ENCODE data around the gene DIRAS1.

DIRAS1 gene, protein sequence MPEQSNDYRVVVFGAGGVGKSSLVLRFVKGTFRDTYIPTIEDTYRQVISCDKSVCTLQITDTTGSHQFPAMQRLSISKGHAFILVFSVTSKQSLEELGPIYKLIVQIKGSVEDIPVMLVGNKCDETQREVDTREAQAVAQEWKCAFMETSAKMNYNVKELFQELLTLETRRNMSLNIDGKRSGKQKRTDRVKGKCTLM

DNA sequence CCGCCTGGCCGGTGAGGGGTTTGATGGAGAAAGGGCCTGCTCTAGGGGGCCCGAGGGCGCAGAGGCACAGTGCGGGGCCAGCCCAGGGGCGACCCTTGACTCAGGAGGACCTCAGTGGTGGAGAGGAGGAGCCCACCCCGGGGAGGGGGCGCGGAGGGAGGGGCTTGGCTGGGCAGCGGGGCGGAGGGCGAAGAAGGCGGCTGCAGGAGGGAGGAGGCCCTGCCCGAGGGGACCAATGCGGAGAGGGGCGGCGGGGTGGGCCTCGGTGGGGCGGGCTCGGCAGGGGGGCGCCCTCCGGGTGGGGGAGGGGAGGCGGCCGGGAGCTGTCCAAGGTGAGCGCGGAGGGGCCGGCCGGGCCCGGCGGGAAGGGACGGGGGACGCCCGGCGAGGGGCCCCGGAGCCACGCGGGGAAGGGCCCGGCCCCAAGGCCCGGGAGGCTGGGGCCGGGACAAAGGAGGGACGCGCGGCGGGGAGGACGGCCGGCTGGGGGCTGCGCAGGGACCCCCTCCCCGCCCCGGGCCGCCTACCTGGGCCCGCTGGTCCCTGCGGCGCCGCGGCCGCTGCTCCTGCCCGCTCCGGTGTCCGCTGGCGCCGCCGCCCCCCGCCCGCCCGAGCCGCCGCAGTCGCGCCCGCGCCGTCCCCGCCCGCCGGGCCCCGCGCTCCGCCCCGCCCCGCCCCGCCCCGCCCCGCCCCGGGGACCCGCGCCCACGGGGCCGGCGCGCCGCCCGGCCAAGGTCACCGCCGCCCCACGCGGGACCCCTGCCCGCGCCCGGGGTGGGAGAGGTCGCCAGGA, at the start of gene DIRAS1:
TSS of gene DIRAS1 (minus strand) at position 596 of the 793 bp plus-strand sequence. CDS start 3,566 bp downstream, outside the sequence.
- FAIRE-seq: no peak

DNA sequence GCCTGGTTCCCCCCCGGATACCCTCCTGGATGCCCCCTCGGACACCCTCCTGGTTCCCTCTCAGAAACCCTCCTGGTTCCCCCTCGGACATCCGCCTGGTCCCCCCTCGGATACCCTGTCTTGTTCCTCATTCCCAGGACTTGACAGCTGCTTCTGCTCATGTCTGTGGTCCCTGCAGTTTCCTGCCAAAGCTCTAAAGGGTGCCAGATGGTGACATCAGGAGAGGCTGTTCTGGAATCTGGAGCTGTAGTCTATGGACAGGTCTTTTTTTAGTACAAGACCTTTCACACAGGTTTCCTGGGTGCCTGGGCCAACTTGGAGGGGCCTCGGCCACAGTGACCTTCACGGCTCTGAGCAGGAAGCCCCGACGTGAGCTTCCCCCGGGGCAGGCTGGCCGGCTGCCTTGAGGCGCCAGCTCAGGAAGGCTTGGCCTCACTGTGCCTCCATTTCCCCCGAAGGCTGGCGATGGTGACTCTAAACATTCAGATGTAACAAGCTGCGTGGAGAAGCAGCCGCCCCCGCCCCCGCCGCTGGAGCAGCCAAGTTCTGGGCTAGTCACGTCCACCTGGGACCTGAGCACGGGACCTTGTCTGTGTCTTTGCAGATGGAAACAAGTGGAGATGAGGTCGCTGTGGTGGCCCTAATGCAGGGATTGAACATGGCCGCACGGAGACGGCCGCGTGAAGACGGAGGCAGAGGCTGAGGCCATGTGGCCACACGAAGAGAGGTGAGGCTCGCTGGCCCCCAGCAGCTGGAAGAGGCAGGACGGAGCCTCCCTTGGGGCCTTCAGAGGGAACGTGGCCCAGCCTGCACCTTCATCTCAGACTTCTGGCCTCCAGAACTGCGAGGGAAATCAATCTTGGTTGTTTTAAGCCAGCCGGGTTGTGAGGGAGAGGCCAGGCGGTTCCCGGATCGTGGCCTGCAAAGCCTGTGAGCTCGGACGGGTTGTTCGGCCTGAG, 49.2 kb upstream of the DIRAS1 start:
- FAIRE-seq: no peak

DNA sequence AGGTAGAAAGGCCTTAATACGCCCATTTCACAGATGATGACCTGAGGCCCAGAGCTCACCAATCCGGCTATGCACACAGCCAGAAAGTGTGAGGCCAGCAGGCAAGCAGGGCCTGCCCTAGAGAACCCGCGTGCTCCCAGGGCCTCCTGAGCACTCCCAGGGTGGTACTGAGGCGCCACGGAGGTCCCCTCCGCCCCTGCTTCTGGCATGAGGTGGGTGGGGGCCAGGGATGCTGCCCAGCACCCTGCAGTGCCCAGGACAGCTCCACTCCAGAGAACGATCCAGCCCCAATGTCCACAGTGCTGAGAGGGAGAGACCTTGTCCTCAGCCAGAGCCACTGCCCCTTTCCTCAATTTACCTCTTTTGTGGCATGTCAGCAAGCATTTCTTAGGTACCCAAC, 48.0 kb upstream of the DIRAS1 start:
- FAIRE-seq: no peak

DNA sequence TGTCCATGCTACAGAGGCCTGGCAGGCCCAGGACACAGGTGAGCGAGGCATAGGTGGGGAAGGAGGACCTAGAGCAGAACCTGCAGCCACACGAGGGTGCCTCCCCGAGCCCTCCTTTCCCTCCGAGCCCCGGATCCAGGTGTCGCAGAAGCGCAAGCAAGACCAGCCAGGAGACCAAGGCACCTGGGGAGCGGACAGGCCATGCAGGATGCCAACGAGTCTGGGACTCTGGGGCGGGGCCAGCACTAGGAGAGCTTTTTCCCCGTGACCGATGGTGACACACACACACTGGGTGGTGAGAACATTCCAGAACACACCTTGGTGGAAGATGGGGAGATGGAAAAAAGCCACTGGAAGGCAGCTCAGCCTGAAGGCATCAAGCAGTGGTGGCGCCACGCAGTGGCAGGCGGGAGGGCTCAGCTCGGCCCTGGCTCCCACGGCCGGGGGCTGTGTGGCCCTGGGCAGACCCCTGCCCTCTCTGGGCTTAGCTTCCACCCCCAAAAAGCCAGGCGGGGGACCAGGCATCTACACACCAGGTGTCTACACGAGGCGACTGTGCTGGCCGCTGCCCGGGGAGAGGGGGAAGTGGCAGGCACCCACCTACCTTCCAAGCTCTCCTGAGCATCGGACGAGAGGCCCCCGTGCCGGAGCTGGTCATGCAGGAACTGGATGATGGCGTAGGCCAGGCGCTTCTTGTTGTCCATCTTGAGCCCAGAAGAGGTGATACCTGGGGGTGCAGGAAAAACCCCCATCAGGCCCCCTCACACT, 47.4 kb upstream of the DIRAS1 start:
- no peak for FAIRE-seq

DNA sequence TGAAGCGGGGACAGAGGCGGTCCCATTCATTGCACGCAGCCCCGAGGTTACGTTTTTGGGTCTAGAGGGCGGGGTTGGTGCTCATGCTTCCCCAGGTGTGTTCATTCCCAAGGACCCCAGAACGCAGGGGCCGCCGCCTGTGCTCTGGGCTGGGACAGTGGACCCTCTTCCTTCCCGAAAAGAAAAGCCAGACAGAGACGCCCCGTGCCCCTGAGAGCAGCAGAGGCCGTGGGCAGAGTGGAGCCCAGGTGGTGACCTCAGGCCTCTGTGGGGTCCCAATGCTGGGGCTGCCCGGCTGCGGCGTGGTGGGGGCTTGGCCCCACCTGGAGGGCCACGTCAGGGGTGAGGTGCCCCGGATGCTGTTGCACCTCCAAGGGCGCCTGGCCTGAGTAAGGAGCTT, 46.5 kb upstream of the DIRAS1 start:
- FAIRE-seq: no peak

DNA sequence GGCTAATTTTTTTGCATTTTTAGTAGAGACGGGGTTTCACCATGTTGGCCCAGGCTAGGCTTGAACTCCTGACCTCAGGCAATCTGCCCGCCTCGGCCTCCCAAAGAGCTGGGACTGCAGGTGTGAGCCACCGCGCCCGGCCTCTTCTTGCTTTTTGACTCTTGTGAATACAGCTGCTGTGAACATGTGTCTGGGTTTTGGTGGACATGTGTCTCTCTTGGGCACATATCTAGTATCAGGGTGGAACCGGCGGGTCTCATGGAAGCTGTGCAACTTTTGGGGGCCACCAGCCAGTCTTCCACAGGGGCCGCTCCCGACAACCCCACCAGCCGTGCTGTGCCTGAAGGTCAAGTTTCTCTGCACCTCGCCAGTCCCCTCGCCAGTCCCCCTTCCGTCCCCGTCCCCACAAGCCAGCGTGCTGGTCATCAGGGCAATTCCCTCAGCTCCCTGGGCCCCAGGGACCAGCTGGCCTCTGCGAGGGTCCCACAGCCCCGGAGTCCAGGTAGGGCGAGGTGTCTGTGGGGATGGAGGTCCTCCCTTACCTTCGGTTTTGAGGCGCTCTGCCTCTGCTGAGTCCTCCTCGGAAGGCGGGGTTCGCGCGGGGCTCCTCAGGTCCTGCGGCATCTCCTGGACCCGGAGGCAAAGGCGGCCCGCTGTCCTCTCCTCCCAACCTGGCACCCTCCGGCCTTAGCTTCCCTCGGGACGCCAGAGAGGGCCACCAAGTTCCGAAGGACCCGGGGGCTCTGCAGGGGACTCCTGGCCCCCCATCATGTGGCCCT, 45.6 kb upstream of the DIRAS1 start:
- no peak for FAIRE-seq

DNA sequence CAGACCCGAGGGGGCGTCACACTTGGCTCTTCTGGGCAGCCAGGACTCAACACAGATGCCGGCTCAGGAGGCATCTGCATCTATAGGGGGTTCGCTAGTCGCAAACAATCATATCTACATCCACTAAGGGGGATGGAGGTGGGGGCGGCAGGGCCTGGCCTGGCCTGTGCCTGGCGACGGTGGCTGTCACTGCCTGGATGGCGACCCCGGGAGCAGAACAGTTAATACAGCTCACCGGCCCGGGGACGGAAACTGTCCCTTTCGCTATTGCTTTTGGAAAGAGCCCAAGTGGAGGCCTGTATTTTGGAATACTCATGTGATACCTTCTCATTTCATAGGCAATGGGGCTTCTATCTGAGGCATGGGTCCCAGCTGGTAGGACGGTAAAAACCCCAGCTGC, 44.2 kb upstream of the DIRAS1 start:
- no peak for FAIRE-seq

DNA sequence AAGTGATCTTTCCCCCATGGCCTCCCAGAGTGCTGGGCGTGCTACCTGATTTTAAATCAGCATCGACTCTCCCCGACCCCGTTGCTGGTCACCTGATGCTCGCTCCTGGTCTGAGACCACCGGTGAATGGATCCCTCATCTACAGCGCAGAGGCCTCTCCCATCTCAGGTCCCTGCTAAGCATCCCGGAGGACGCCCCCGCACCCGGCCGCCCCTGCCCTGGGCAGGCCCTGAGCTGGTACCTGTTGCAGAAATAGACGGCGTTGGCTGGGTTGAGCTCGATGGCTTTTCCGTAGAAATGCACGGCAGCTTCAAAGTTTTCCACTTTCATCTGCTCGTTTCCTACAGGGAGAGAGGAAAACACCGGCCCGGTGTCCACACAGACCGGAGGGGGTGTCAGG, 43.8 kb upstream of the DIRAS1 start:
- FAIRE-seq: no peak

DNA sequence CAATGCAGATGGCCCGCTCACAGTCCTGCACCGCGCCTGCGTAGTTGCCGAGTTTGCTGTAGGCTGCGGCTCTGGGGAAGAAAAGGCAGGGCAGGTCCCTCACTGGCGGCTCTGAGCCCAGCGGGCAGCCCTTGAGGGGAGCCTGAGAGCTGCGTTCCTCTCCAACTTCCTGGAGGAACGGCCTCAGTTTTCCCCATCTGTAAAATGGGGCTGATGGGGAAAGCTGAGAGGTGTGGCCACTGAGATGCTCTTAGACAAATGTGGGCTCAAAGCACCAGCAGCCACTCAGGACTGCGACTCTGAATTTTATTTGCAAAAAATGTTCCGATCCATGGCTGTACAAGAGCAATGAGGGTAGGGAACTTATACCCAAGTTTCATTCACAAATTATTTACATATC, 42.5 kb upstream of the DIRAS1 start:
- no peak for FAIRE-seq

DNA sequence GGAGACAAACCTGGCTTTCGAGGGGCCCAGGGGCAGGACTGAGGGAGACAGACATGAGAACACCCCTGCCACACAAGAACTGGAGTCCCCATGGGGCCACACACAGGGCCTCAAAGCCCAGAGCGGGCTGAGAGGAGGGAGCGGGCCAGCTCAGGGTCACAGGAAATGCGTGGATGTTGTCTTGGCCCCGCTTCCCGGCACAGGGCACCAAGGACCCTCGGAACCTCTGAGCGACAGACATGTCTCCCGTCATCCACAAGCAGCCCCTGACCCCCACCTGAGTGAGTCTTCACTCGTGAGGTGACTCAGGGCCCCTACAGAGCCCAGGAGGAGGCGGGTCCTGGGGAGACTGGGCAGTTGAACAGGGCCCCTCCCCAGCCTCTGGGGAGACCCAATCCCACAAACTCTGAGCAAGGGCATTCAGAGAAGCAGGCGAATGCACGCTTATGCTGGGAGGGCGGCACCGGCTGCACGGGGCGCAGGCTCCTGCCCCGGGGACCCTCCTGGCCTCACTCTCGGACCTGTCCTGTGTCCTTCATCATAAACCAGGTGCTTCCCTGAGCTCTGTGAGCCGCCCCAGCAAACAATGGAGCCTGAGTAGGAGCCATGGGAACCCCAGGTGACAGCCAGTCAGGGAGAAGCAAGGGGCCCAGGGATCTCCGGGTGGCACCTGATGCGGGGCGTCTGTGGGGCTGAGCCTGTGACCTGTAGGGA, 41.8 kb upstream of the DIRAS1 start:
- no peak for FAIRE-seq

DNA sequence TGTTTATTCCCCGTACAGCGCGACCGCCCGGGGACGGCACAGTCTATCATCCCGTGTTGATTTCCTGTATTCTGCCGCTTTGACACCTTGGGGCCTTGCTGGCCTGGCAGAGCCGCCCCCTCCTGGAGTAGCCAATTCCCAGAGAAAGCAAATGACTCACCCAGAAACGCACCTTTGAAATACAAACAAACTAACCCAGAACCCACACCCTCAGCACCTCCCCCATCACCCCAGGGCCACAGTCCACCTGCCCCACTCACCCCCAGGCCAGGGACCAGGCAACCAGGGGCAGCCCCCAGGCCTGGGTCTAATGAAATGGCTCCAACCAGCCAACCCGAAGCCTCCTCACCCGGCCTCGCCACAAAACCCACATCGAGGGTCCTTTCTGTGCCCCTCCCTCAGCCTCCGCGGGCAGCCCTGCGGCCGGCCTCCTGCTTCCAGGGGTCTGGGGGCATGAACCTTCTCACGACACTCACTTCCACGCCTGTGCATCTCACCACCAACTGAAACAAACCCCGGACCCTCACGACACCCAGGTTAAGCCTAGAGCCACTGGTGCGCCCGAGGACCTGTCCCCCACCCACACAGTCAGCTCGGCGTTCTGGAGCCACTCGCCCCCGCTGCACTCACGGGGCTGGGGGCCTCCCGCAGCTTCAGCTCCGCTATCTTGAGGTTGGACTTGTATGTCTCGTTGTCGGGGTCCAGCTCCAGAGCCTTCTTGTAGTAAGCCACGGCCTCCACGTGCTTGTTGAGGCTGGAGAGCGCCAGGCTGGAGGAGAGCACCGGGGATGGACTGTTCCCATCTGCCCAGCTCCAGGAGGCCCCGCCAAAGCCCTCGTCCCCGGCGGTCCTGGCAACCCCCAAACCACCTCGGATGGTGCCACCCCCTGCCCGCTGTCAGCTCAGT, 41.0 kb upstream of the DIRAS1 start:
- no peak for FAIRE-seq

DNA sequence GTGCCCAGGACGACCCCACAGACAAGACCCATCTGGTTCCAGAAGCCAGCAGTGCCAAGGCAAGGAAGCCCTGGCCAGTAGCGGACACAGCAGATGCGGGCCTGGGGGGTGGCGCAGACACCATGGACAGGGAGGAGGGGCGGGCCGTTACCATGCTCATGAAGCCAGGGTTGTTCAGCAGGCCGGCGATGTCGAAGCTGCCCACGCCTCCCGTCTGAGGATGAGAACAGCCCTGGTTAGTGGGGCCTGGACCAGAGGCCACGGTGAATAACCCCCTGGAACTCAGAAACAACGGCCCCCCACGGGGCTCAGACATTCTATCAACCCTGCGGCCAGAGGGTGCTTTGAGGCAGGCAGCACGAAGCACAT, 40.1 kb upstream of the DIRAS1 start:
- no peak for FAIRE-seq

DNA sequence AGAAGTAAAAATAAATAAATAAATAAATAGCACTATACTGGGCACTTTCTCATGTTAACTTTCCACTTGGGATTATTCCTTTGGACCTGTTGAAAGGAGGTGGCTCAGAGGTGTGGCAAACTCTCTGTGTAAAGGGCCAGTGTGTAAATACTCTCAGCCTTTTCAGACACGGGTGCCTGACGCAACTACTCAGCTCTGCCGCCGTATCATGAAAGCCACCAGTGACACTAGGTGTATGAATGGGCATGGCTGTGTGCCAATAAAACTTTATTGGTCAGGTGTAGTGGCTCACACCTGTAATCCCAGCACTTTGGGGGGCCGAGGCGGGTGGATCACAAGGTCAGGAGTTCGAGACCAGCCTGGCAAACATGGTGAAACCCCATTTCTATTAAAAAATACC, 38.8 kb upstream of the DIRAS1 start:
- FAIRE-seq: no peak

DNA sequence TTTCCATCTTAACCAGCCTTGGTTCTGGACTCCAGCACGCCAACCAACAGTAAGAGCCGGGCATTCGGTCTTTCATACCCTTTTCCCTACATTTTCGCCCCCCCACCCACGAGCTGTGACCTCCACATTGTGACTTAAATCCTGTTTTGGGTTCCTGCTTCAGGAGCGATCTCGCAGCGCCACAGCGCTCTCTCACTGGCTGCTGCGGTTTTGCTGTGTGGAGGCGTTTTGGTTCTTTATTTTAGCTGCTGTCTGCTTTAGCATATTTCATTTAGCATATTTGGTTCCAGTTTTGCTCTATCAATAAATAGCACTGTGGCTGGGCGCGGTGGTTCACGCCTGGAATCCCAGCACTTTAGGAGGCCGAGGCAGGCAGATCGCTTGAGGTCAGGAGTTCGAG, 38.2 kb upstream of the DIRAS1 start:
- no peak for FAIRE-seq

DNA sequence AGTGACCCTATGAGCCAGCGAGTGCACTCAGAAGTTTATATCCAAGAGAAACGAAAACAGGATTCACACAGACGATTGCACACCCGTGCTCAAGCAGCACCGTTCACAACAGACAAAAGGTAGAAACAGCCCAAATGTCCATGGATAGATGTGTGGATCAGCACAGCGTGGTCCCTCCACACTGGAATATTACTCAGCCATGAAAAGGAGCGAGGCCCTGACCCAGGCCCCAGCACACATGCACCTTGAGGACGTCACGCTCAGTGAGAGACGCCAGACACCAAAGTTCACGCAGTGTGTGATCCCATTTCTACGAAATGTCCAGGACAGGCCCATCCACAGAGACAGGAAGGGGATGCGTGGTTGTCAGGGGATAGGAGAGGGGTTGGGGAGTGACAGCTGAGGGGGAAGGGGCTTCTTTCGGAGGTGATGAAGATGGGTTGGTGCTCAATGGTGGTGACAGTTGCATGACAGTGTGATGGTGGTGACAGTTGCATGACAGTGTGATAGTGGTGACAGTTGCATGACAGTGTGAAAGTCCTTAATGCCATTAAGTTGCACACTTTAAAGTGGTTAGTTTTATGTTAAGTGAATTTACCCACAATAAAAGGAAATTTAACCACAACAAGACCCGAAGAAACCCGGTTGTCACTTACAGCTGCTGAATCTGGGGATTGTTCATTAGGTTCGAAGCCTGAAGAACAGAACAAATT, 37.6 kb upstream of the DIRAS1 start:
- no peak for FAIRE-seq

DNA sequence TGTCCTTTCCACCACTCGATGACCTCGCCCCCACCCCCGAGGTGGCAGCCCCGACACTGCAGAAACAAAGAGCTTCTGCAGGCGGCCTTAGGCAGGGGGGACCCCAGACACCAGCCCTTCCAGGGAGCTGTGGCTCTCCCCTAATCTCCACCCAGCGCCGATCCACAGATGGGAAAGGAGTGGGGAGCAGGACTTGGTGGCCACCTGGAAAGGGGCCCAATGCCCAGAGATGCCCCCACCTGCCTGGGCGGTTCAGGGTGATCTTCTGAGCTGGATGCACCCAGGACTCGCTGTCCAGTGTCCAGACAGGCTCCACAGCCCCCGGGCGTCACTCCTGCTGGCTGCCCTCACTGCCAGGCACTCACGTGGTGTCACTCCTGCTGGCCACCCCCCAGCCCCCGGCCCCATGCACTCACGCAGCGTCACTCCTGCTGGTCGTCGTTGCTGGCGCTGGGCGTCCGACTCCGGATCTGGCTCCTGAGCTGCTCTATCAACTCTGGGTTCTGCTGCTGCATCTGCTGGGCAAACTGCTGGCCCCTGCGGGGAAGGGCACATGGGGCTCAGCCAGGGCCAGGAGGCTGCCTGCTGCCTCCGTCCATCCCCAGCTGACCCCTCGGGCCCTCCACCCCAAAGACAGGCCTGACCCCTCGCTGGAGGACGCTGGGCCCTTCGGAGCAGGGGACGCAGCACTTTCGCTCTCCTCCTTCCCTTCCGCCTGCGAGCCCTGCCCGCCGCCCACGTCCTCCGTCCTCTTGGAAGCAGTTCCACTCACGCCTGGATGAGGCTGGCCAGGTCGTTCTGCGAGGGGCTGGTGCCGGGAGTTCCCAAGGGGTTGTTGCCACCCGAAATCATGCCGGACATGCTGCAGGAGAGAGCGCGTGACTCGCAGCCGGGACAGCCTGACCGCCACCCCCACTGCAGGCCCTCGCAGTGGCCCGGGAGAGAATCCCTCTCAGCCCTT, 36.0 kb upstream of the DIRAS1 start:
- FAIRE-seq: no peak

DNA sequence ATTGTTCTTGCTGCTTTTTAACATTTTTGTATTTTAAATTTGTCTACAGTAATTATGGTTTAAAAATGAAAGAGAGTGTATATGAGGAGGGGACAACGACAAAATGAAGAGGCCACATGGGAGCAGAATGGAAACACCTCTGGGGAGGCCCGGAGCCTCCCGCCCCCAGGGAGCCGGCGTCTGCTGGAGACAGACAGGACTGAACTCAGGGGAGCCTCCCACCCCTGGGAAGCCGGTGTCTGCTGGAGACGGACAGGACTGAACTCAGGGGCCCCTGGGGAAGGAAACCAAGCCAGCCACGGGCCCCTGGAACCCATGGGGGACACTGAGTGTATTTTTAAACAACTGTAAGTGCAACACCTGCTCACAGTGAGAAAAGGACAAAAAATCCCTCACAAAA, 35.3 kb upstream of the DIRAS1 start:
- FAIRE-seq: no peak

DNA sequence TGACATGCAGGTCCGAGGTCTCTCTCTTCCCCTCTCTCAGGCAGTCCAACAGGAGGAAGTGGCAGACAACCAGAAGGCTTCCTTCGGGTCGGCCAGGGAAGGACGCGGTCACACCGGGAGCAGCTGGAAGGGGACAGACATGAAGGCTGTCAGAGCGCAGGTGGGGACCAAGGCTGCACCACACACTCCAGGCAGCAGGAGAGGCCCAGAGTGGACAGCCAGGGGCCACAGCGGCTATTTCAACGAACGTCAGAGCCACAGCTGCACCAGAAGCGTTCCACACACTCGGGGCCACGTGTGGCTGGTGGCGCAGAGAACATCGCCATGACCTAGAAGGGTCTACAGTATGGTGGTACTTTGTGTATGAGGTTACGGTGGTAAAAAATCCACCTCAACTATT, 34.6 kb upstream of the DIRAS1 start:
- no peak for FAIRE-seq

DNA sequence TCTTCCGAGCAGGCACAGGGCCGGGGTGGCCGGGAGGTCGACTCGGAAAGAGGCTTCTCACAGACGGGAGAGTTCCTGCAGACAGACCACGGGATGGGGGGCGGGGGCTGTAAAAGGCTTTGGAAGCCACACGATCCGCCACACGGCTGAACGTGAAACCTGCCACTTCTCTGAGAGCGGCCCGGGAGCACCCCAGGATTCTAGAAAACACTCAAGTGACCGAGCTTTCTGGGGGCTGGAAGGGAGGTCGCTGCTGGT, 34.2 kb upstream of the DIRAS1 start:
- FAIRE-seq: no peak

All from endometrium (tissue), 2 donors.